Epidermal melanocyte (primary cell): ENCODE results near the gene MAEA.

Source experiments
- DNase-seq: peaks from one replicate; pipeline ENCODE4 v3.0.0; 2011; ENCODE audit warnings: low spot score; ENCODE audit not compliant: insufficient read length

MAEA gene

GRCh38 chr4:1351854-1352566 lies 62.3 kb downstream of the MAEA start:
- DNase-seq, result peak; percentile 84

DNA sequence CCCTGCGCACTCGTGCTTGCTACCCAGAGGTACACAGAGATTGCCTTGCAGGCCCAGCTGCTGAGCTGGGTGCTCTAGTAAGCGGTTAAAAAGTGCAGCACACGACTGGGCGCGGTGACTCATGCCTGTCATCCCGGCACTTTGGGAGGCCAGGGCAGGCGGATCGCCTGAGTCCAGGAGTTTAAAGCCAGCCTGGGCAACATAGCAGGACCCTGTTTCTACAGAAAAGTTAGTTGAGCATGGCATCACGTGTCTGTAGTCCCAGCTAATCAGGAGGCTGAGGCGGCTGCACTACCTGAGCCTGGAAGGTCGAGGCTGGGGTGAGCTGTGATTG lies 62.8 kb downstream of the MAEA start:
- DNase-seq, result no peak

DNA sequence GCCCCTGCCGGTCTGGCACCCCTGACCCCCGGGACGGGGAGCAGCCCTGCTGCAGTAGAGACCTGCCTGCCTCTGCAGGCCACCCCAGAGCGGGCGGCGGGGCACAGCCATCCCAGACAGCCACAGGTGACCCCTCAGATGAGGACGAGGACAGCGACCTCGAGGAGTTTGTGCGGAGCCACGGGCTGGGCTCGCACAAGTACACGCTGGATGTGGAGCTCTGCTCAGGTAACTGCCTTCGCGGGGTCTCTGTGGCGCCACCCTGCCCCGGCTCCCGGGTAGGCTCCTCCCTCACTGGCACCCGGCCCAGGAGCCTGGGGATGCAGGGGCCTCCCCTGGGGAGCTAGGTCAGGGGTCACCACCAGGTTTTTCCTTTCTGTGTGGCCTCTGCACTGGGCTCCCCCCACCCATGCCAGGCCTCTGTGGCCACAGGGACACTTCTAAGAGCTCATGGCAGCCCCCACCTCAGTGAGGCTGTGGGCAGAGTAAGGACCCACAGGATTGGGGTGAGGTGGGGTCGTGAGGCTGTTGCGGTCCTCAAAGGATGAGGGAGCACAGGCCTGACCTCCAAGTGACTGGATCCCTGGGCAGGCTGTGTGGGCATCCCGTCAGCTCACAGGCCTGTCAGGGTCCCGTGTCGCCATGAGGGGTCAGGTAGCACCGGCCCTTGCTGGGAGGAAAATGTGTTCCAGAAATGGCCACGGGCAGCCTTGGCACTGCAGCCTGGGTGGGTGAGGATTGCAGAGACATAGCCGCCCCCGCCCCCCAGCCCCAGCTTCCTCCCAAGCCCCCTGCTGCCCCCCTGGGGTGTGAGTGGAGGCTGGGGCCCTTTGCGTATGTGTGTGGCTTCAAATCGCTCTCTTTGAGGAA lies 63.7 kb downstream of the MAEA start:
- no peak for DNase-seq

GRCh38 chr4:1354136-1354982 lies 64.7 kb downstream of the MAEA start:
- no peak for DNase-seq

- no peak for DNase-seq
These were observed 65.2 kb downstream of the MAEA start for GRCh38 chr4:1354983-1355275.

DNA sequence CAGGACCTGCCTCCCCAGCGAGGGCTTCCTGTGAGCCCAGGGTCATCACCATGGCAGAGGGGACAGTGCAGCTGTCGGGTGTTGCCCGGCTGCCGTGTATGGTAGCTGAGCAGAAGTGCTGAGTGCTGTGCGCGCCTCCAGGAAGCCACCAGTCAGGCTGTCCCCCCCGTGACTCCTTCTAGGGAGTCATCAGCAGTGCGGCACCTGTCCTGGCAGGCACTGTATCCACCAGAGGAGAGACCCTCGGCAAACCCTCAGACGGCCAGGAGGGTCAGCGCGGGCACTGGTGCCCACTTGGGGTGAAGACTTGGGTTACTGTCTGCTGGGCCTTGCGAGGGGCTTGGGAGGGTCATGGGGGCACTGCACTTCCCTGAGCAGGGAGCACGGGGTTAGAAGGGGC lies 65.7 kb downstream of the MAEA start:
- no peak for DNase-seq

- DNase-seq, result peak; percentile 66
These were observed 66.7 kb downstream of the MAEA start for GRCh38 chr4:1356181-1356998.

DNA sequence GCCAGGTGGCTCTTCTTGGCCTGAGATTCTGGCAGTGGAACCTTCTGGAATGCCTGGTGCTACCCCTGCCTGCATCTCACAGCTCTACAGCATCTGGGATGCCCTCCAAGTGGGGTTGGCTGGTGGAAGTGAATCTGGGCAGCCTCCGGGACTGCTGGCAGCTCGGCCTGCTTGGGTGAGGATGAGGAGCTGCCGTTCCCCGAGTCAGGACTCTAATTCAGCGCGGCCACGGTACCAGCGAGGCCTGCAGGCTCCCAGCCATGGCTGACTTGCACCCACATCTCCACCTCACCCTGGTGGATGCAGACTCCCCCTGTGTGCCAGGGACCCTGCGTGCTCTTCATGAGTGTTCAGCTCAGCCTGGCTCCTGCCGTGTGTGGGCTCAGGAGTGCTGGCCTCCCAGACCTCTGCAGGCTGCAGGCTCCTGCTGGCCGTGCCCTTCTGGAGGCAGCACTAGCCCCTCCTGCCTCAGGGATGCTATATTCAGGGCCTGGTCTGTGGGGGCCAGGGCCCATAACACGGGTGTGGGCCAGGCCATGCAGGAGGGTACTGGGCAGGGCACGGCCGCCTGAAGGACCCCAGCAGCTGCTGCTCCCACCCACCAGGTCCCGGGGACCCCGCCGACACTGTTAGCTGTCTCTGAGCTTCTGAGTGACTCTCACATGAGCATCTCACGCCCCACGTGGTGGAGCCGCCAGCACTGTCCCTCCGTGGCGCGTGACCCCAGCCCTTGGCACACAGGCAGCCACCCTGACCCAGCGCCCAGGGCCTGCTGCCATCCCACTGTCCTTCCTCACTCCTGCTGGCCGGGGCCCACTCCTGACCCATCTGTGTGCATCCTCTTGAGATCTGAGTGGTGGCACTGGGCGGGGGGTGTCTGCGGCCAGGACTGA lies 67.9 kb downstream of the MAEA start:
- DNase-seq, result no peak

GRCh38 chr4:1358421-1359143 lies 68.9 kb downstream of the MAEA start:
- no peak for DNase-seq

GRCh38 chr4:1359144-1359501 lies 69.4 kb downstream of the MAEA start:
- DNase-seq, result no peak

GRCh38 chr4:1359976-1360375 lies 70.3 kb downstream of the MAEA start:
- DNase-seq, result no peak

DNA sequence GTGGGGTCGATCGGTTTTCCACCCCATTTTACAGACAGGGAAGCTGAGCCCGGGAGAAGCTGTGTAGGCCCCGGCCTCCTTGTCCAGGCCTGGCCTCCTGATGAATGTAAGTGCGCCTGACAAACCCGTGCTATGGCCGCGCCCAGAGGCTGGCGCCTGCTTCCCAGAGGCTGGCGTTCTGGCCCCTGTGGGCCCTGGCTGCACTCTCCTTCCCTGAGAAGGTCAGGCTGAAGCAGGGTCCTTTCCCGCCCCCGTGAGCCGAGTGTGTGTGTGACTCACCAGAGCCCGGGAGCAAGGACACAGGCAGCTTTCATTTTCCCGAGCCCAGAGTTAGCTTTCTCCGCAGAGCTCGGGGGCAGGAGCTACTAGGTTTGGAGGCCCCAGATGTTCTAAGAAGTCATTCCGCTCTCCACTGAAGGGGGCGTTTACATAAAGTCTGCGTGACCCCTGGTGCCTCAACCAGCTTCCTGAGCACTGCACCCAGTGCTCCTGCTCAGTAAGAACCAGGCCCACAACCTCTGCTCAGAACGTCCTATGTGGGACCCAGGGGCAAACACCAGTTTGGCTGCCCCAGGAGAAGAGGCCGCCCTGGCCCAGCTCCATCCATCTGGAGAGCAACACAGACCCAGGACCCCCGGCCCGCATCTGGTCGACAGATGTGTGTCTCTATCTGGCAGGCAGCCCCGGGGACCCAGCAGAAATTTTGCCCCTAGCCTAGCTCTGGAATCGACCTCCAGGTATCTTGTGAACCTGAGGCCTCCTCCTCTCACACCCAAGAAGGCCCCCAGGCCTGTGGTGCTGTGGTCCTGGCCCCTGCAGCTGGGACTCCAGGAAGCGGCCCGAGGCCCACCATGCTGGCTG lies 71.0 kb downstream of the MAEA start:
- peak; percentile 83 for DNase-seq

GRCh38 chr4:1361431-1361830 lies 71.7 kb downstream of the MAEA start:
- no peak for DNase-seq

DNA sequence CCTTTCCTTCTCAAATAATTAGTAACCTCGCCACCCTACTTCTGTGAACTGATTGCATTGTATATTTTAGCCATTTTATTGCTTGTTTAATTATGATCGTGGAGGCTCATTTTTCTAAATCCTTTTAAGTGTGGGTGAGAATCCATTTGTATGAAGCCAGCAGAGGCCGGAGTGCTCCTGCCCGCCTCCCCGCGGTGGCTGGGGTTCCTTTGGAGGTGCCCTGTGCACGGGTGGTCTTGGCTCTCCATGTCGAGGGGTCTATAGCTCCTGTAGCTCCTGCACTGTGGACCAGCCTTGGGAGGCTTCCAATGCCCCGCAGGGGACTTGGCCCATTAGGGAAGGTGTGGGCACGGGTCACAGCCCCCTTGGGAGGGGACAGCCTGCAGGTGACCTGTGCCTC lies 72.4 kb downstream of the MAEA start:
- DNase-seq, result no peak

DNA sequence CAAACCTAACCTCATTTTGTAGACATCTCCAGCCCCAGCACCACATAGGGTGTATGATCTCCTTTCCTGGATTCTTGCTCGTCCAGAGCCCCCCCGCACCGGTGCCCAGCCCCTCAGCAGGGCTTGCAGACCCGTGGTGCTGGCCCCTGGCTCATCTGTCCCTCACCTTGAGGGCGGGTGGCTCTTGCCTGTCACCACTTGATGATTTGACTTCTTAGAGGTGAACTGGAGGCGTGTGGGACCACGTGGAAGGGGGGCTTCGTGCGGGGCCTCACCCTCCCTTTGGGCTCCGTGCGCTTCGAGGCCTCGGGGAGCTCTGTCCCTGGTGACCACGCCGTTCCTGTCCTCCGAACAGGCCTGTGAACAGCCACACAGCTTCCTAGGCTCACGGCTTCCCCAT lies 72.8 kb downstream of the MAEA start:
- DNase-seq, result no peak

- DNase-seq, result no peak
These were observed 73.8 kb downstream of the MAEA start for GRCh38 chr4:1363513-1363912.

DNA sequence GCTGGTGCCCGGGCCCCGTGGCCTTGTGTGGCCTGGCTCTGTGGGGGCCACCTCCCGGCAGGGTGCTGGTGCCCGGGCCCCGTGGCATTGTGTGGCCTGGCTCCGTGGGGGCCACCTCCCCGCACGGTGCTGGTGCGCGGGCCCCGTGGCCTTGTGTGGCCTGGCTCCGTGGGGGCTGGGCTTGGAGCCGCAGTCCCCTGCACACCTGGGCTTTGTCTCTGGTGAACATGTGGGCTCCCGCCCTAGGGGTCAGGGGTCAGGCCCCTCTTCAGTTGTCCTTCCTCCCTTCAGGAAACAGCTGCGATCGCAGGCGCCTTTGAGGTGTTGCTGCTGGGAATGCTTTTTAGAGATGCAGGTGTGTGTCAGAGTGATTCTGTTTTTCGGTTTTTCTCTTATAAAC lies 74.5 kb downstream of the MAEA start:
- no peak for DNase-seq

DNA sequence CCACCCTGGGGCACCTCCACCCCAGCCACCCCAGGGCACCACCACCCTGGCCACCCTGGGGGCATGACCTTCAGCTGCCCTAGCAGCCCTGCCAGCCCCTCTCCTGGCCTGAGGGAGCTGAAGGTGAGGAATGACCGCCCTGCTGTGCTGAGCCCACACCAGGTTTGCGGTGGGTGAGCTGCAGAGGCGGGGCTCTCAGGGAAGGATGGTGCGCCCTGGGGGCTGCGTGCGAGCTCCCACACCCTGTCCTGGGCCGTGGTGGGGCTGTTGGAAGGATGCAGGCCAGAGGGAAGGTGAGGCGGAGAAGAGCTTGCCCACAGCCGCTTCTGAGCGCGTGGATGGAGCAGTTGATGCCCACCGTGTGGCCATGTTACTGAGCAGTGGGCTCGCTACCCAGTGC lies 75.1 kb downstream of the MAEA start:
- no peak for DNase-seq
